SJCRH30 (cell line): ENCODE results near the gene GP1BB. TPM values are rescaled to one million over a fixed set of nuclear protein-coding genes. Genes with fewer than 3 reads are reported as not detected.
A peak's percentile ranks its signal among the peaks of the same experiment; 100 is the strongest.

Source experiments
- DNase-seq, 2 experiments: peaks; one replicate each; pipeline ENCODE4 v3.0.0-alpha.2; 2015 to 2020
- H3K27ac ChIP-seq: fragments of 250-450 bp; sonication (Bioruptor Pico); 2 replicates; pipeline ENCODE4 v1.5.1; 2020; ENCODE audit warnings: mild to moderate bottlenecking, moderate library complexity
- H3K27me3 ChIP-seq: fragments of 250-450 bp; sonication (Bioruptor Pico); 2 replicates; pipeline ENCODE4 v1.5.1; 2020; ENCODE audit warnings: mild to moderate bottlenecking, moderate library complexity
- H3K36me3 ChIP-seq: fragments of 250-450 bp; sonication (Bioruptor Pico); 2 replicates; pipeline ENCODE4 v1.5.1; 2020; ENCODE audit warnings: mild to moderate bottlenecking, moderate library complexity
- H3K4me1 ChIP-seq: fragments of 250-450 bp; sonication (Bioruptor Pico); 2 replicates; pipeline ENCODE4 v1.5.1; 2020; ENCODE audit warnings: mild to moderate bottlenecking, moderate library complexity
- H3K4me3 ChIP-seq: fragments of 250-450 bp; sonication (Bioruptor Pico); 2 replicates; pipeline ENCODE4 v1.5.1; 2020; ENCODE audit warnings: mild to moderate bottlenecking, moderate library complexity
- H3K9me3 ChIP-seq: fragments of 250-450 bp; sonication (Bioruptor Pico); replicated peaks from 2 replicates; pipeline ENCODE4 v1.5.1; 2020; ENCODE audit warnings: mild to moderate bottlenecking, moderate library complexity
- total RNA-seq: library from RNA; depleted of rRNA; stranded (reverse); fragments of >200 nt; shearing (Covaris generic); gene quantifications from 2 replicates; pipeline ENCODE4 v1.2.3, GENCODE V29; 2014

GP1BB gene
- total RNA-seq, 1 experiment from 2014 or later: 4.4 TPM

- no peaks in the 10 kb centered on the region for H3K9me3 ChIP-seq
- no peak overlapping the region for H3K27ac ChIP-seq
- peak; percentile 50 to 56 for DNase-seq
- H3K4me1 ChIP-seq: peaks cover 27% of the 10 kb centered on the region
- no peaks in the 10 kb centered on the region for H3K27me3 ChIP-seq
- no peak overlapping the region for H3K4me3 ChIP-seq
- H3K36me3 ChIP-seq: no peaks in the 10 kb centered on the region
Measured at GRCh38 chr22:19733755-19734154, 10.4 kb downstream of the GP1BB start.

- no peaks in the 10 kb centered on the region for H3K27me3 ChIP-seq
- no peak for DNase-seq
- no peaks in the 10 kb centered on the region for H3K9me3 ChIP-seq
- H3K27ac ChIP-seq: no peak overlapping the region
- no peak overlapping the region for H3K4me3 ChIP-seq
- peaks cover 27% of the 10 kb centered on the region for H3K4me1 ChIP-seq
- no peaks in the 10 kb centered on the region for H3K36me3 ChIP-seq
Measured at GRCh38 chr22:19734163-19734562, 10.8 kb downstream of the GP1BB start.

GRCh38 chr22:19734837-19735382 is 11.6 kb downstream of the GP1BB start:
- Histone ChIP-seq H3K4me3 (no peak overlapping the region), H3K4me1 (peaks cover 27% of the 10 kb centered on the region), H3K36me3 (no peaks in the 10 kb centered on the region), H3K27ac (no peak overlapping the region), H3K27me3 (no peaks in the 10 kb centered on the region), H3K9me3 (no peaks in the 10 kb centered on the region)
- DNase-seq: no peak

GRCh38 chr22:19735665-19736510 is 12.5 kb downstream of the GP1BB start:
- no peak overlapping the region for H3K27ac ChIP-seq
- H3K4me1 ChIP-seq: peaks cover 37% of the 10 kb centered on the region
- H3K9me3 ChIP-seq: no peaks in the 10 kb centered on the region
- DNase-seq: no peak
- no peaks in the 10 kb centered on the region for H3K27me3 ChIP-seq
- H3K36me3 ChIP-seq: no peaks in the 10 kb centered on the region
- no peak overlapping the region for H3K4me3 ChIP-seq

- no peak for DNase-seq
Measured at GRCh38 chr22:19737846-19738663, 14.7 kb downstream of the GP1BB start.

GRCh38 chr22:19738664-19739447 is 15.5 kb downstream of the GP1BB start:
- no peaks in the 10 kb centered on the region for H3K36me3 ChIP-seq
- peak overlapping the region; percentile 53; the same call in 1 of the 2 replicates for H3K27ac ChIP-seq
- peak; percentile 41 to 46 for DNase-seq
- H3K27me3 ChIP-seq: no peaks in the 10 kb centered on the region
- peaks cover 38% of the 10 kb centered on the region for H3K4me1 ChIP-seq
- peak overlapping the region; percentile 23 for H3K4me3 ChIP-seq
- H3K9me3 ChIP-seq: no peaks in the 10 kb centered on the region

More at GRCh38 chr22:19737846-19738663, 14.7 kb downstream of the GP1BB start:
- Histone ChIP-seq H3K27me3 (no peaks in the 10 kb centered on the region), H3K36me3 (no peaks in the 10 kb centered on the region), H3K27ac (peak overlapping the region; percentile 53; the same call in 1 of the 2 replicates), H3K4me1 (peaks cover 39% of the 10 kb centered on the region), H3K9me3 (no peaks in the 10 kb centered on the region), H3K4me3 (peak overlapping the region; percentile 23; the same call in 1 of the 2 replicates)

- H3K4me1 ChIP-seq: peaks cover 35% of the 10 kb centered on the region
Measured at GRCh38 chr22:19739448-19739895, 16.1 kb downstream of the GP1BB start.

GRCh38 chr22:19739911-19740449 is 16.6 kb downstream of the GP1BB start:
- no peaks in the 10 kb centered on the region for H3K27me3 ChIP-seq
- peaks cover 37% of the 10 kb centered on the region for H3K4me1 ChIP-seq
- peak; percentile 51 to 53 for DNase-seq
- H3K27ac ChIP-seq: peak overlapping the region; percentile 1; the same call in 1 of the 2 replicates
- H3K9me3 ChIP-seq: no peaks in the 10 kb centered on the region
- H3K36me3 ChIP-seq: no peaks in the 10 kb centered on the region
- H3K4me3 ChIP-seq: no peak overlapping the region

More at GRCh38 chr22:19739448-19739895, 16.1 kb downstream of the GP1BB start:
- no peaks in the 10 kb centered on the region for H3K36me3 ChIP-seq
- H3K9me3 ChIP-seq: no peaks in the 10 kb centered on the region
- no peaks in the 10 kb centered on the region for H3K27me3 ChIP-seq
- peak overlapping the region; percentile 53; the same call in 1 of the 2 replicates for H3K27ac ChIP-seq
- DNase-seq: peak; percentile 59 to 61
- peak overlapping the region; percentile 23 for H3K4me3 ChIP-seq

- H3K36me3 ChIP-seq: no peaks in the 10 kb centered on the region
- peaks cover 43% of the 10 kb centered on the region for H3K4me1 ChIP-seq
- H3K9me3 ChIP-seq: no peaks in the 10 kb centered on the region
- H3K4me3 ChIP-seq: no peak overlapping the region
- peak overlapping the region; percentile 9; the same call in 1 of the 2 replicates for H3K27ac ChIP-seq
- DNase-seq: peak; percentile 77
- H3K27me3 ChIP-seq: no peaks in the 10 kb centered on the region
Measured at GRCh38 chr22:19740586-19740985, 17.2 kb downstream of the GP1BB start.

- Histone ChIP-seq H3K36me3 (no peaks in the 10 kb centered on the region), H3K4me3 (no peak overlapping the region), H3K27ac (peak overlapping the region; percentile 9; the same call in 1 of the 2 replicates), H3K9me3 (no peaks in the 10 kb centered on the region), H3K27me3 (no peaks in the 10 kb centered on the region), H3K4me1 (peaks cover 48% of the 10 kb centered on the region)
- no peak for DNase-seq
Measured at GRCh38 chr22:19741053-19741452, 17.7 kb downstream of the GP1BB start.

- no peaks in the 10 kb centered on the region for H3K27me3 ChIP-seq
- no peak for DNase-seq
- no peaks in the 10 kb centered on the region for H3K36me3 ChIP-seq
- no peak overlapping the region for H3K4me3 ChIP-seq
- H3K27ac ChIP-seq: no peak overlapping the region
- peaks cover 60% of the 10 kb centered on the region for H3K4me1 ChIP-seq
- no peaks in the 10 kb centered on the region for H3K9me3 ChIP-seq
Measured at GRCh38 chr22:19742160-19743066, 19.1 kb downstream of the GP1BB start.

GRCh38 chr22:19743081-19743480 is 19.7 kb downstream of the GP1BB start:
- Histone ChIP-seq H3K9me3 (no peaks in the 10 kb centered on the region), H3K4me1 (peaks cover 55% of the 10 kb centered on the region), H3K4me3 (no peak overlapping the region), H3K27me3 (no peaks in the 10 kb centered on the region), H3K36me3 (no peaks in the 10 kb centered on the region), H3K27ac (no peak overlapping the region)
- no peak for DNase-seq

GRCh38 chr22:19743651-19744050 is 20.3 kb downstream of the GP1BB start:
- Histone ChIP-seq H3K36me3 (no peaks in the 10 kb centered on the region), H3K4me3 (no peak overlapping the region), H3K4me1 (peaks cover 49% of the 10 kb centered on the region), H3K9me3 (no peaks in the 10 kb centered on the region), H3K27ac (no peak overlapping the region), H3K27me3 (no peaks in the 10 kb centered on the region)
- no peak for DNase-seq
